ENCODE data around the gene NME3. TPM values are rescaled to one million over a fixed set of nuclear protein-coding genes. Genes with fewer than 3 reads are reported as not detected.

NME3 gene
- total and polyA plus RNA-seq, 2 donors from 2014 or later, result 70.8 to 123 TPM

- Histone ChIP-seq H3K9ac (ENCODE audit: low read length in 3 of 3) (no peak overlapping the region), H3K36me3 (ENCODE audit: control insufficient read depth in 2 of 3, insufficient read depth in 3 of 3, low read length in 3 of 3) (peaks cover 0 to 14% (median 10%) of the 10 kb centered on the region in 3 donors), H3K4me1 (ENCODE audit: control insufficient read depth in 2 of 3, insufficient read depth in 2 of 3, low read depth in 1 of 3, low read length in 3 of 3) (no peaks in the 10 kb centered on the region), H3K27ac (ENCODE audit: low read depth in 2 of 2, low read length in 2 of 2) (no peak overlapping the region), H3K4me3 (ENCODE audit: low read length in 3 of 3) (no peak overlapping the region), H3K9me3 (ENCODE audit: control insufficient read depth in 2 of 3, insufficient read depth in 1 of 3, low read length in 3 of 3) (no peaks in the 10 kb centered on the region), H3K27me3 (ENCODE audit: control insufficient read depth, insufficient read depth, low read length) (no peaks in the 10 kb centered on the region)
- FAIRE-seq (no peak), DNase-seq (peak in 4 of 5 donors; percentile 67 to 85 (median 78))
- no peak for TF ChIP-seq CTCF (IDR thresholded peaks at IDR 0.05; ENCODE audit: borderline replicate concordance, extremely low read depth, insufficient read depth)
- intact Hi-C loops (cut with DNase I), result no loop called here
These were observed 7.5 kb downstream of the NME3 start for GRCh38 chr16:1763521-1764511.

GRCh38 chr16:1762879-1763520 is 8.3 kb downstream of the NME3 start:
- FAIRE-seq (no peak), DNase-seq (peak in 3 of 5 donors; percentile 11 to 66 (median 36))
- no peaks in the 10 kb centered on the region for H3K4me1 ChIP-seq (ENCODE audit: control insufficient read depth in 2 of 3, insufficient read depth in 2 of 3, low read depth in 1 of 3, low read length in 3 of 3)
- no peak overlapping the region for H3K27ac ChIP-seq (ENCODE audit: low read depth in 2 of 2, low read length in 2 of 2)
- H3K27me3 ChIP-seq (ENCODE audit: control insufficient read depth, insufficient read depth, low read length), result no peaks in the 10 kb centered on the region
- H3K9me3 ChIP-seq (ENCODE audit: control insufficient read depth in 2 of 3, insufficient read depth in 1 of 3, low read length in 3 of 3), result no peaks in the 10 kb centered on the region
- no peak overlapping the region for H3K9ac ChIP-seq (ENCODE audit: low read length in 3 of 3)
- intact Hi-C loops (cut with DNase I), result no loop called here
- no peak for TF ChIP-seq CTCF (IDR thresholded peaks at IDR 0.05; ENCODE audit: borderline replicate concordance, extremely low read depth, insufficient read depth)
- H3K36me3 ChIP-seq (ENCODE audit: control insufficient read depth in 2 of 3, insufficient read depth in 3 of 3, low read length in 3 of 3), result peaks cover 0 to 14% (median 10%) of the 10 kb centered on the region in 3 donors
- no peak overlapping the region for H3K4me3 ChIP-seq (ENCODE audit: low read length in 3 of 3)

GRCh38 chr16:1762196-1762878 is 9.0 kb downstream of the NME3 start:
- Histone ChIP-seq H3K36me3 (ENCODE audit: control insufficient read depth in 2 of 3, insufficient read depth in 3 of 3, low read length in 3 of 3) (peaks cover 0 to 14% (median 9%) of the 10 kb centered on the region in 3 donors), H3K4me1 (ENCODE audit: control insufficient read depth in 2 of 3, insufficient read depth in 2 of 3, low read depth in 1 of 3, low read length in 3 of 3) (no peaks in the 10 kb centered on the region), H3K27ac (ENCODE audit: low read depth in 2 of 2, low read length in 2 of 2) (no peak overlapping the region), H3K9ac (ENCODE audit: low read length in 3 of 3) (no peak overlapping the region), H3K9me3 (ENCODE audit: control insufficient read depth in 2 of 3, insufficient read depth in 1 of 3, low read length in 3 of 3) (no peaks in the 10 kb centered on the region), H3K27me3 (ENCODE audit: control insufficient read depth, insufficient read depth, low read length) (no peaks in the 10 kb centered on the region), H3K4me3 (ENCODE audit: low read length in 3 of 3) (no peak overlapping the region)
- no peak for TF ChIP-seq CTCF (IDR thresholded peaks at IDR 0.05; ENCODE audit: borderline replicate concordance, extremely low read depth, insufficient read depth)
- intact Hi-C loops (cut with DNase I), result no loop called here
- DNase-seq (peak in 4 of 5 donors; percentile 4 to 52 (median 27)), FAIRE-seq (no peak)
